Common myeloid progenitor, CD34-positive (primary cell): ENCODE data around the gene HECTD1.
A peak's percentile ranks its signal among the peaks of the same experiment; 100 is the strongest.
"Not testable (repeated sequence)": the region's sequence is repeated elsewhere in the genome, so short reads cannot be mapped to it uniquely, and the experiment has no call there.

Source experiments
- CTCF ChIA-PET: fragments of 350-600 bp; sonication (Branson Sonifier 250); formaldehyde crosslinking; loops from one replicate; lab custom pipeline; 2021; ENCODE audit warnings: antibody characterized with exemption; lab: Charles Lee
- POLR2A ChIA-PET: fragments of 350-600 bp; sonication (Branson Sonifier 250); formaldehyde crosslinking; loops from one replicate; lab custom pipeline; 2021; ENCODE audit warnings: antibody characterized with exemption; lab: Charles Lee
- DNase-seq, 3 donors: peaks; one replicate each; pipeline versions ENCODE4 v3.0.0 to v3.0.0-alpha.2; 2013
- H3K27ac ChIP-seq, 2 experiments: 1 replicate in 1 of 2; 2 replicates in 1 of 2; pipeline ENCODE4 v1.7.0; 2013; ENCODE audit warnings: inconsistent platforms in 2 of 2, low read length in 2 of 2, mild to moderate bottlenecking in 2 of 2, low read depth in 1 of 2, moderate library complexity in 1 of 2; ENCODE audit not compliant: severe bottlenecking in 2 of 2, insufficient read depth in 1 of 2, poor library complexity in 1 of 2
- H3K27me3 ChIP-seq, 5 experiments: replicated peaks in 2 of 5; 1 replicate in 3 of 5; 2 replicates in 2 of 5; pipeline versions ENCODE4 v1.6.1 to v1.7.0; 2013; ENCODE audit warnings: low read length in 4 of 5, mild to moderate bottlenecking in 2 of 5, moderate library complexity in 2 of 5, inconsistent platforms in 1 of 5; ENCODE audit not compliant: insufficient read depth in 5 of 5, control insufficient read depth in 4 of 5
- H3K36me3 ChIP-seq, 4 experiments: 1 replicate in 2 of 4; 2 replicates in 2 of 4; pipeline versions ENCODE4 v1.6.1 to v1.7.0; 2013; ENCODE audit warnings: low read length in 3 of 4, control low read depth in 1 of 4, mild to moderate bottlenecking in 1 of 4; ENCODE audit not compliant: control insufficient read depth in 4 of 4, insufficient read depth in 4 of 4
- H3K4me1 ChIP-seq, 4 experiments: 1 replicate in 3 of 4; 2 replicates in 1 of 4; pipeline versions ENCODE4 v1.6.1 to v1.7.1; 2013; ENCODE audit warnings: low read length in 3 of 4, mild to moderate bottlenecking in 3 of 4, control low read depth in 1 of 4, inconsistent platforms in 1 of 4, moderate library complexity in 1 of 4; ENCODE audit not compliant: control insufficient read depth in 4 of 4, insufficient read depth in 4 of 4; ENCODE audit errors: control extremely low read depth in 1 of 4
- H3K4me3 ChIP-seq, 7 experiments: 1 replicate in 4 of 7; 2 replicates in 3 of 7; pipeline versions ENCODE4 v1.5.1 to v1.7.0; 2013; ENCODE audit warnings: mild to moderate bottlenecking in 7 of 7, low read length in 6 of 7, moderate library complexity in 6 of 7, inconsistent platforms in 2 of 7, low read depth in 2 of 7, control low read depth in 1 of 7; ENCODE audit not compliant: insufficient read depth in 4 of 7, control insufficient read depth in 1 of 7; ENCODE audit errors: extremely low read depth in 1 of 7
- H3K9me3 ChIP-seq, 5 experiments: 1 replicate in 4 of 5; 2 replicates in 1 of 5; pipeline versions ENCODE4 v1.6.1 to v1.7.1; 2013; ENCODE audit warnings: low read length in 4 of 5, mild to moderate bottlenecking in 2 of 5, inconsistent platforms in 1 of 5, low read depth in 1 of 5, moderate library complexity in 1 of 5; ENCODE audit not compliant: control insufficient read depth in 4 of 5, insufficient read depth in 2 of 5; ENCODE audit errors: control extremely low read depth in 1 of 5
- WGBS: methylation state at CpG from one replicate; pipeline ENCODE4 v1.1.5; 2013; ENCODE audit not compliant: insufficient coverage; 5-methylcytosine and 5-hydroxymethylcytosine counted together

Gene HECTD1

GRCh38 chr14:31062908-31063307 lies 144.7 kb downstream of the HECTD1 start:
- H3K27me3 ChIP-seq, H3K27ac ChIP-seq, CTCF ChIA-PET, H3K4me3 ChIP-seq, POLR2A ChIA-PET, DNase-seq, H3K9me3 ChIP-seq, H3K36me3 ChIP-seq: not testable (repeated sequence)
- peaks cover 0 to 26% (median 8%) of the 10 kb centered on the region in 4 experiments for H3K4me1 ChIP-seq
- WGBS: 93% methylated on average over 6 of the region's 8 CpGs

- H3K36me3 ChIP-seq: peaks cover 0 to 1% (median 0%) of the 10 kb centered on the region in 4 experiments
- H3K27me3 ChIP-seq: no peaks in the 10 kb centered on the region
- no peak for DNase-seq
- no peak overlapping the region for H3K27ac ChIP-seq
- POLR2A ChIA-PET: interaction anchor here (1.9 kb wide), 1 partner anchor 34 kb away, joined by 8 read pairs; the partner anchor contains the start of gene STRN3
- WGBS: 100% methylated on average over 5 of the region's 6 CpGs
- H3K9me3 ChIP-seq: no peaks in the 10 kb centered on the region
- peaks cover 0 to 26% (median 8%) of the 10 kb centered on the region in 4 experiments for H3K4me1 ChIP-seq
- H3K4me3 ChIP-seq: no peak overlapping the region
- CTCF ChIA-PET: interaction anchor here (1.8 to 1.9 kb wide), 2 partner anchors 22 to 30 kb away, joined by 5 read pairs; no protein-coding TSS in a partner anchor
Observed at GRCh38 chr14:31060253-31060875, 147.2 kb downstream of the HECTD1 start.

GRCh38 chr14:31059152-31059924 lies 148.3 kb downstream of the HECTD1 start:
- no peaks in the 10 kb centered on the region for H3K36me3 ChIP-seq
- H3K4me3 ChIP-seq: no peak overlapping the region
- no peak overlapping the region for H3K27ac ChIP-seq
- POLR2A ChIA-PET: interaction anchor here (1.9 kb wide), 1 partner anchor 33 kb away, joined by 8 read pairs; the partner anchor contains the start of gene STRN3
- WGBS: no CpG with 5 or more reads among the region's 1 CpG
- H3K9me3 ChIP-seq: no peaks in the 10 kb centered on the region
- peaks cover 0 to 26% (median 8%) of the 10 kb centered on the region in 4 experiments for H3K4me1 ChIP-seq
- no peaks in the 10 kb centered on the region for H3K27me3 ChIP-seq
- CTCF ChIA-PET: interaction anchor here (1.8 to 1.9 kb wide), 2 partner anchors 21 to 31 kb away, joined by 5 read pairs; no protein-coding TSS in a partner anchor
- peak; percentile 58 to 90 (median 88) for DNase-seq

GRCh38 chr14:31057701-31058364 lies 149.8 kb downstream of the HECTD1 start:
- 100% methylated on average over 11 of the region's 12 CpGs for WGBS
- Histone ChIP-seq H3K9me3 (no peaks in the 10 kb centered on the region), H3K4me1 (peaks cover 0 to 26% (median 8%) of the 10 kb centered on the region in 4 experiments), H3K4me3 (no peak overlapping the region), H3K27ac (peak overlapping the region in 1 of 2 experiments; percentile 22), H3K27me3 (no peaks in the 10 kb centered on the region), H3K36me3 (no peaks in the 10 kb centered on the region)
- ChIA-PET CTCF (interaction anchor here (1.1 kb wide), 1 partner anchor 14 kb away, joined by 3 read pairs; no protein-coding TSS in a partner anchor), POLR2A (no interaction called here)
- no peak for DNase-seq

- Histone ChIP-seq H3K9me3 (no peaks in the 10 kb centered on the region), H3K4me3 (no peak overlapping the region), H3K27ac (no peak overlapping the region), H3K27me3 (no peaks in the 10 kb centered on the region), H3K36me3 (no peaks in the 10 kb centered on the region), H3K4me1 (peaks cover 0 to 26% (median 8%) of the 10 kb centered on the region in 4 experiments)
- ChIA-PET CTCF (interaction anchor here (0.6 kb wide), 1 partner anchor 16 kb away, joined by 3 read pairs; no protein-coding TSS in a partner anchor), POLR2A (interaction anchor here (0.6 kb wide), 1 partner anchor 19 kb away, joined by 3 read pairs; no protein-coding TSS in a partner anchor)
- WGBS: 100% methylated on average over 1 of the region's 1 CpG
- no peak for DNase-seq
Observed at GRCh38 chr14:31057035-31057434, 150.6 kb downstream of the HECTD1 start.

GRCh38 chr14:31052905-31053586 lies 154.5 kb downstream of the HECTD1 start:
- H3K4me1 ChIP-seq, H3K36me3 ChIP-seq, H3K27me3 ChIP-seq, DNase-seq, POLR2A ChIA-PET, H3K27ac ChIP-seq, H3K4me3 ChIP-seq, H3K9me3 ChIP-seq: not testable (repeated sequence)
- CTCF ChIA-PET: interaction anchor here (0.6 to 0.9 kb wide), 2 partner anchors 15 to 22 kb away, joined by 3 read pairs; no protein-coding TSS in a partner anchor
- WGBS: 90% methylated on average over 5 of the region's 9 CpGs
